BJ (cell line): ENCODE results near the gene ISOC1. TPM values are rescaled to one million over a fixed set of nuclear protein-coding genes. Genes with fewer than 3 reads are reported as not detected.

Experiments used
- CTCF ChIA-PET: fragments of 350-600 bp; formaldehyde crosslinking; extraction: SDS; loops from one replicate; lab custom pipeline; 2021; ENCODE audit warnings: antibody characterized with exemption, inconsistent platforms; lab: Yijun Ruan, JAX
- POLR2A ChIA-PET: fragments of 300-600 bp; sonication (Branson Sonifier 250); formaldehyde crosslinking; extraction: SDS; loops from one replicate; lab custom pipeline; 2021; ENCODE audit warnings: antibody characterized with exemption; lab: Charles Lee
- DNase-seq: peaks from one replicate; pipeline ENCODE4 v3.0.0-alpha.2; 2011; ENCODE audit warnings: low read depth
- H3K27me3 ChIP-seq: 2 replicates; pipeline ENCODE4 v1.6.0; 2011; ENCODE audit warnings: low read length; ENCODE audit not compliant: control insufficient read depth, insufficient read depth
- H3K36me3 ChIP-seq: 2 replicates; pipeline ENCODE4 v1.5.1; 2011; ENCODE audit warnings: low read length; ENCODE audit not compliant: control insufficient read depth, insufficient read depth
- H3K4me3 ChIP-seq: 2 replicates; pipeline ENCODE4 v1.5.1; 2011; ENCODE audit warnings: low read depth, mild to moderate bottlenecking, control low read depth, low read length
- polyA plus RNA-seq: library from polyadenylated mRNA; depleted of rRNA; stranded (reverse); fragments of >200 nt; gene quantifications from 2 replicates; pipeline ENCODE4 v1.2.3, GENCODE V29; 2011
- TF ChIP-seq, protein P1 (sequence below): IDR thresholded peaks from 2 replicates; pipeline ENCODE4 v1.5.1; 2011; ENCODE audit warnings: low read depth, mild to moderate bottlenecking, control low read depth, inconsistent platforms, low read length, moderate library complexity; ENCODE audit not compliant: insufficient read depth

Gene ISOC1
- polyA plus RNA-seq, 1 experiment = 5.8 TPM

DNA sequence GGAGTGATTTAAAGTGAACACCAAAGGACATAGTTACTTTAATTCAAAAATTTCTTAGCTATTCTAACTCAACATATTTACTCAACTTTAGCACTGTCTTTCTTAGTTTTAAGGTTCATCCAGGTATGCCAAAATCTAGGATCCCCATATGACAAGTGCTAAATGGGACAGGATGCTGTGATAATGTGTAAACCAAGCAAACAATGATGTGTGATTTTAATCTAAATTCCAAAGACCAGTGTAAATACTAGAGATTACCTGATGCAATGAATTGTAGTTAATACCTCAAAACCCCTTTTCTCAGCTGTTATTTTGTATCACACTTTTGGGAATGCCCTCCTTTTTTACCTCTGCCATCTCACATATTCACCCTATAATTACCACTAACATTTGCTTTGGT lies 26.8 kb upstream of the ISOC1 start:
- ChIA-PET POLR2A (no interaction called here), CTCF (no interaction called here)
- Histone ChIP-seq H3K4me3 (no peak overlapping the region), H3K36me3 (no peaks in the 10 kb centered on the region), H3K27me3 (no peaks in the 10 kb centered on the region)
- no peak for DNase-seq
- TF ChIP-seq, protein P1, sequence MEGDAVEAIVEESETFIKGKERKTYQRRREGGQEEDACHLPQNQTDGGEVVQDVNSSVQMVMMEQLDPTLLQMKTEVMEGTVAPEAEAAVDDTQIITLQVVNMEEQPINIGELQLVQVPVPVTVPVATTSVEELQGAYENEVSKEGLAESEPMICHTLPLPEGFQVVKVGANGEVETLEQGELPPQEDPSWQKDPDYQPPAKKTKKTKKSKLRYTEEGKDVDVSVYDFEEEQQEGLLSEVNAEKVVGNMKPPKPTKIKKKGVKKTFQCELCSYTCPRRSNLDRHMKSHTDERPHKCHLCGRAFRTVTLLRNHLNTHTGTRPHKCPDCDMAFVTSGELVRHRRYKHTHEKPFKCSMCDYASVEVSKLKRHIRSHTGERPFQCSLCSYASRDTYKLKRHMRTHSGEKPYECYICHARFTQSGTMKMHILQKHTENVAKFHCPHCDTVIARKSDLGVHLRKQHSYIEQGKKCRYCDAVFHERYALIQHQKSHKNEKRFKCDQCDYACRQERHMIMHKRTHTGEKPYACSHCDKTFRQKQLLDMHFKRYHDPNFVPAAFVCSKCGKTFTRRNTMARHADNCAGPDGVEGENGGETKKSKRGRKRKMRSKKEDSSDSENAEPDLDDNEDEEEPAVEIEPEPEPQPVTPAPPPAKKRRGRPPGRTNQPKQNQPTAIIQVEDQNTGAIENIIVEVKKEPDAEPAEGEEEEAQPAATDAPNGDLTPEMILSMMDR = no peak

GRCh38 chr5:129069292-129069691 lies 25.3 kb upstream of the ISOC1 start:
- H3K36me3 ChIP-seq = no peaks in the 10 kb centered on the region
- H3K4me3 ChIP-seq = no peak overlapping the region
- no peak for DNase-seq
- CTCF ChIA-PET = no interaction called here
- POLR2A ChIA-PET = no interaction called here
- TF ChIP-seq, protein P1 = no peak
- no peaks in the 10 kb centered on the region for H3K27me3 ChIP-seq

GRCh38 chr5:129073111-129073510 lies 21.4 kb upstream of the ISOC1 start:
- Histone ChIP-seq H3K36me3 (no peaks in the 10 kb centered on the region), H3K4me3 (no peak overlapping the region), H3K27me3 (no peaks in the 10 kb centered on the region)
- ChIA-PET CTCF (no interaction called here), POLR2A (no interaction called here)
- TF ChIP-seq, protein P1 = no peak
- no peak for DNase-seq

GRCh38 chr5:129074903-129075302 lies 19.6 kb upstream of the ISOC1 start:
- no peak for DNase-seq
- TF ChIP-seq, protein P1 = no peak
- H3K27me3 ChIP-seq = no peaks in the 10 kb centered on the region
- no peaks in the 10 kb centered on the region for H3K36me3 ChIP-seq
- ChIA-PET CTCF (no interaction called here), POLR2A (no interaction called here)
- H3K4me3 ChIP-seq = no peak overlapping the region

DNA sequence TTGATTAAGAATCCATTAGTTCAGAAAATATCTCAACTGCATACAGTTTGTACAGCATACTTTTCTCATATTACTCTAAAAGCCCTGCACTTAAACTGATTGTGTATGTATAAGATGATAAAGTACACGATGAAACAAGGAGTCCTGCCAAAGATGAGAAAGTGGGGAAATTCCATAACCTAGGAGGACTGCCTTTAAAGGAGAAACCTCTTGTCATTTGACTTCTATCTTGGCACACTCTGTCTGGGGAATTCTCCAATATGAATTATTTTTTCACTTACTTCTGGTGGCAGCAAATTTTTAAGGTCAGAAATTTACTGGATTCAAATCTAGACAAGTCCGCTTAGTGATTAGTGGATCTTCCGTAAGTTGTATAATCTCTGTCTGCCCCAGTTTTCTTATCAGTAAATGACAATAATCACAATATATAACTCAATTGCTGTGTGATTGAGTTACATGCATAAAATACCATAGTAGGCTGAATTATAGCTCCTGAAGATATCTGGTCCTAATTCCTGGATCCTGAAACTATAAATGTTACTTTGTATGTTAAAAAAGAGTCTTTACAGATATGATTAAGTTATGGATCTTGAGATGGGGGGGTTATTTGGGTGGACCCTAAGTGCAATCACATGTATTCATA lies 17.0 kb upstream of the ISOC1 start:
- Histone ChIP-seq H3K36me3 (no peaks in the 10 kb centered on the region), H3K27me3 (no peaks in the 10 kb centered on the region), H3K4me3 (no peak overlapping the region)
- TF ChIP-seq, protein P1 = no peak
- CTCF ChIA-PET = no interaction called here
- DNase-seq = no peak
- POLR2A ChIA-PET = no interaction called here
